ENCODE data around the gene PFN1.

DNA sequence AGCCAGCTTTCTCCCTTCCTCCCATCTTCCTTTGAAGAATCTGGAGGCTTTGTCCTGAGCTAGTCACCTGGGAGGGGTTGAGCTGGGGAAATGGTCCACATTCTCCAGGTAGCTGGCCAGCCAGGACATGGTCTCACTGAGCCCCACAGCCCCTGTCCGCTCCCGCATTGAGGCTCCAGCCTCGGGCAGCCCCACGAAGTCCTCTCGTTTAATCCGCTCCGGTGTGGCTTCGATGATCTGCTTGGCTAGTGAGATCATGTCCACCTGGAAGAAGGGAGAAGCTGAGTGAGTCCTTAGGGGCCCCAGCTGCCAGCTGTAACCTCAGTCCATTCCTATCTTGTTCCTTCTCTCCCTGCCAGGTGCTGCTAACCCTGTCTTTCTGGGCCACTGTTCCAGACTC, 21.9 kb upstream of the PFN1 start:
- TF ChIP-seq CTCF (IDR thresholded peaks at IDR 0.05; ENCODE audit: poor library complexity, severe bottlenecking) (no peak), TAF1 (IDR thresholded peaks at IDR 0.05; ENCODE audit: low read depth) (no peak), POLR2AphosphoS5 (IDR thresholded peaks at IDR 0.05) (no peak), EP300 (conservative IDR thresholded peaks at IDR 0.05; ENCODE audit: poor library complexity, severe bottlenecking) (no peak), MXI1 (conservative IDR thresholded peaks at IDR 0.05; ENCODE audit: poor library complexity, severe bottlenecking) (no peak), REST (IDR thresholded peaks at IDR 0.05; ENCODE audit: borderline replicate concordance) (no peak), EZH2 (IDR thresholded peaks at IDR 0.05; ENCODE audit: borderline replicate concordance, insufficient read depth, low read length, poor library complexity, severe bottlenecking) (no peak), RAD21 (conservative IDR thresholded peaks at IDR 0.05) (no peak), SMC3 (conservative IDR thresholded peaks at IDR 0.05; ENCODE audit: poor library complexity) (no peak)
